DMS79 treated with DMSO at 0.1 percent for 48 hours (cell line): ENCODE data around the gene GIPC3.

Experiments
- DNase-seq: peaks from one replicate; lab custom pipeline; 2025; lab: John Stamatoyannopoulos, UW

The GIPC3 gene

GRCh38 chr19:3585301-3586126 lies at the start of gene GIPC3:
GIPC3 (plus strand) TSS chr19:3585478; CDS start chr19:3585598, 120 bp downstream.
- no peak for DNase-seq

GRCh38 chr19:3535563-3535965 lies 49.7 kb upstream of the GIPC3 start:
- no peak for DNase-seq

- no peak for DNase-seq
These were observed 49.3 kb upstream of the GIPC3 start for GRCh38 chr19:3535981-3536380.

GRCh38 chr19:3536429-3537100 lies 48.7 kb upstream of the GIPC3 start:
- no peak for DNase-seq

- no peak for DNase-seq
These were observed 48.2 kb upstream of the GIPC3 start for GRCh38 chr19:3537101-3537437.

GRCh38 chr19:3537438-3538240 lies 47.6 kb upstream of the GIPC3 start:
- no peak for DNase-seq

- DNase-seq: no peak
These were observed 46.9 kb upstream of the GIPC3 start for GRCh38 chr19:3538258-3538929.

- no peak for DNase-seq
These were observed 46.1 kb upstream of the GIPC3 start, which contains the start of gene TEKTIP1 for GRCh38 chr19:3538965-3539755. TEKTIP1 (plus strand) TSS chr19:3539174; CDS start chr19:3539178, 4 bp downstream.

GRCh38 chr19:3539756-3540118 lies 45.5 kb upstream of the GIPC3 start:
- no peak for DNase-seq

GRCh38 chr19:3543150-3544057 lies 41.9 kb upstream of the GIPC3 start:
- DNase-seq: no peak

GRCh38 chr19:3544058-3544376 lies 41.3 kb upstream of the GIPC3 start:
- no peak for DNase-seq

- DNase-seq: no peak
These were observed 40.3 kb upstream of the GIPC3 start for GRCh38 chr19:3544742-3545668.

- DNase-seq: no peak
These were observed 39.6 kb upstream of the GIPC3 start for GRCh38 chr19:3545669-3546034.

- no peak for DNase-seq
These were observed 39.2 kb upstream of the GIPC3 start for GRCh38 chr19:3546119-3546518.

GRCh38 chr19:3547301-3547731 lies 38.0 kb upstream of the GIPC3 start:
- no peak for DNase-seq

GRCh38 chr19:3547767-3548282 lies 37.5 kb upstream of the GIPC3 start:
- no peak for DNase-seq

- no peak for DNase-seq
These were observed 36.7 kb upstream of the GIPC3 start for GRCh38 chr19:3548606-3549005.

- no peak for DNase-seq
These were observed 35.5 kb upstream of the GIPC3 start for GRCh38 chr19:3549816-3550215.
